ENCODE measurements around the gene CCDC93. TPM values are rescaled to one million over a fixed set of nuclear protein-coding genes. Genes with fewer than 3 reads are reported as not detected.
"Not testable (repeated sequence)": the region's sequence is repeated elsewhere in the genome, so short reads cannot be mapped to it uniquely, and the experiment has no call there.

CCDC93 gene
- total and polyA plus RNA-seq, 12 donors: 6.0 to 43.7 (median 29.4) TPM

- DNase-seq (no peak), ATAC-seq (no peak)
- TF ChIP-seq CTCF (IDR thresholded peaks at IDR 0.05): no peak
These were observed 82.6 kb downstream of the CCDC93 start for GRCh38 chr2:117931266-117931665.

GRCh38 chr2:117930775-117931174 is 83.1 kb downstream of the CCDC93 start:
- H3K27me3 ChIP-seq: no peaks in the 10 kb centered on the region
- intact Hi-C loops (cut with DNase I): loop anchor here in 2 of 10 donors (10.0 kb wide), 1 partner anchor 96 kb away; no protein-coding TSS in a partner anchor
- ATAC-seq: no peak
- TF ChIP-seq CTCF (IDR thresholded peaks at IDR 0.05): no peak
- H3K4me3 ChIP-seq: no peak overlapping the region
- H3K4me1 ChIP-seq: peaks cover 0 to 15% (median 5%) of the 10 kb centered on the region in 9 donors
- 91 to 93% methylated on average over 4 of the region's 4 CpGs for WGBS, 2 donors
- no peak overlapping the region for H3K27ac ChIP-seq
- DNase-seq: no peak
- peaks cover 0 to 18% (median 0%) of the 10 kb centered on the region in 11 donors for H3K9me3 ChIP-seq
- H3K36me3 ChIP-seq: peaks cover 2 to 89% (median 52%) of the 10 kb centered on the region in 9 donors

More at GRCh38 chr2:117931266-117931665, 82.6 kb downstream of the CCDC93 start:
- Histone ChIP-seq H3K4me1 (peaks cover 0 to 17% (median 5%) of the 10 kb centered on the region in 9 donors), H3K36me3 (peaks cover 2 to 94% (median 53%) of the 10 kb centered on the region in 9 donors), H3K27ac (peak overlapping the region in 1 of 10 donors; percentile 22), H3K9me3 (peaks cover 0 to 18% (median 0%) of the 10 kb centered on the region in 11 donors), H3K27me3 (no peaks in the 10 kb centered on the region), H3K4me3 (no peak overlapping the region)
- intact Hi-C loops (cut with DNase I): loop anchor here in 2 of 10 donors (10.0 kb wide), 1 partner anchor 96 kb away; no protein-coding TSS in a partner anchor
- WGBS, 2 donors: 83 to 92% methylated on average over 4 of the region's 4 CpGs

- ATAC-seq; intact Hi-C loops (cut with DNase I); H3K27ac ChIP-seq; H3K4me3 ChIP-seq; H3K27me3 ChIP-seq; DNase-seq: not testable (repeated sequence)
- peaks cover 0 to 85% (median 36%) of the 10 kb centered on the region in 9 donors for H3K36me3 ChIP-seq
- 97% methylated on average over 9 of the region's 9 CpGs for WGBS, 2 donors
- peaks cover 0 to 16% (median 0%) of the 10 kb centered on the region in 11 donors for H3K9me3 ChIP-seq
- peaks cover 0 to 11% (median 0%) of the 10 kb centered on the region in 9 donors for H3K4me1 ChIP-seq
These were observed 90.4 kb downstream of the CCDC93 start for GRCh38 chr2:117923471-117923870.

GRCh38 chr2:117921520-117921919 is 92.3 kb downstream of the CCDC93 start:
- H3K9me3 ChIP-seq: peaks cover 0 to 5% (median 0%) of the 10 kb centered on the region in 11 donors

More at GRCh38 chr2:117921520-117921919, 92.3 kb downstream of the CCDC93 start:
- intact Hi-C loops (cut with DNase I): no loop called here
- no peak for TF ChIP-seq CTCF (IDR thresholded peaks at IDR 0.05)
- H3K27ac ChIP-seq: peak overlapping the region in 7 of 10 donors; percentile 11 to 70 (median 58)
- DNase-seq: peak in 1 of 2 donors; percentile 47
- no peaks in the 10 kb centered on the region for H3K27me3 ChIP-seq
- peak in 7 of 8 donors; percentile 66 to 89 (median 84) for ATAC-seq
- peaks cover 0 to 11% (median 0%) of the 10 kb centered on the region in 9 donors for H3K4me1 ChIP-seq
- WGBS, 2 donors: 48 to 62% methylated on average over 3 of the region's 3 CpGs
- H3K4me3 ChIP-seq: no peak overlapping the region
- peaks cover 0 to 89% (median 48%) of the 10 kb centered on the region in 9 donors for H3K36me3 ChIP-seq

Measured in heart right ventricle (tissue), 16 donors.